Measurements from ENCODE around the gene GTSE1.
"Not testable (repeated sequence)": the region's sequence is repeated elsewhere in the genome, so short reads cannot be mapped to it uniquely, and the experiment has no call there.

The GTSE1 gene

GRCh38 chr22:46296257-46297150 lies at the start of gene GTSE1:
Gene GTSE1, plus strand, starts transcription at chr22:46296870. Its CDS starts 531 bp downstream, at chr22:46297401.
- peak; percentile 97 to 98 for DNase-seq

- no peak for DNase-seq
Measured at GRCh38 chr22:46247443-46247975, 49.2 kb upstream of the GTSE1 start.

GRCh38 chr22:46250035-46250782 lies 46.5 kb upstream of the GTSE1 start, which contains the start of gene CDPF1:
Gene CDPF1, minus strand, starts transcription at chr22:46250293. Its CDS starts 2,009 bp downstream, at chr22:46248284.
- peak; percentile 87 to 93 for DNase-seq

GRCh38 chr22:46250783-46251125 lies 45.9 kb upstream of the GTSE1 start:
- DNase-seq = no peak

GRCh38 chr22:46251266-46251665 lies 45.4 kb upstream of the GTSE1 start:
- no peak for DNase-seq

GRCh38 chr22:46251816-46252380 lies 44.8 kb upstream of the GTSE1 start:
- DNase-seq = no peak

- no peak for DNase-seq
Measured at GRCh38 chr22:46256358-46256958, 40.2 kb upstream of the GTSE1 start.

- no peak for DNase-seq
Measured at GRCh38 chr22:46259374-46259773, 37.3 kb upstream of the GTSE1 start.

GRCh38 chr22:46260038-46260437 lies 36.6 kb upstream of the GTSE1 start:
- DNase-seq = no peak

GRCh38 chr22:46262449-46263215 lies 34.0 kb upstream of the GTSE1 start:
- peak; percentile 60 to 61 for DNase-seq

GRCh38 chr22:46263216-46263590 lies 33.5 kb upstream of the GTSE1 start, which contains the start of gene PKDREJ:
Gene PKDREJ, minus strand, starts transcription at chr22:46263343. Its CDS starts 21 bp downstream, at chr22:46263322.
- DNase-seq = no peak

GRCh38 chr22:46264520-46264919 lies 32.1 kb upstream of the GTSE1 start:
- DNase-seq = not testable (repeated sequence)

- not testable (repeated sequence) for DNase-seq
Measured at GRCh38 chr22:46265627-46266026, 31.0 kb upstream of the GTSE1 start.

- DNase-seq = peak; percentile 66 to 79
Measured at GRCh38 chr22:46267431-46268279, 29.0 kb upstream of the GTSE1 start, which contains the start of gene TTC38. Gene TTC38, plus strand, starts transcription at chr22:46268008. Its CDS starts 32 bp downstream, at chr22:46268040.

GRCh38 chr22:46269564-46269963 lies 27.1 kb upstream of the GTSE1 start:
- DNase-seq = no peak

GRCh38 chr22:46272196-46272595 lies 24.5 kb upstream of the GTSE1 start:
- no peak for DNase-seq

GRCh38 chr22:46272762-46273431 lies 23.8 kb upstream of the GTSE1 start:
- no peak for DNase-seq

GRCh38 chr22:46273432-46274148 lies 23.1 kb upstream of the GTSE1 start:
- DNase-seq = no peak

- DNase-seq = no peak
Measured at GRCh38 chr22:46274381-46274780, 22.3 kb upstream of the GTSE1 start.

Data from inflammatory macrophage treated with lipopolysaccharide for 1 hour (primary cell).